ENCODE measurements around the gene IAPP. TPM values are rescaled to one million over a fixed set of nuclear protein-coding genes. Genes with fewer than 3 reads are reported as not detected.
"Not testable (repeated sequence)": the region's sequence is repeated elsewhere in the genome, so short reads cannot be mapped to it uniquely, and the experiment has no call there.

Gene IAPP
- total and polyA plus RNA-seq, 9 of the 15 experiments (the other 6 are each of a cell fraction or from before 2014, with no cell fraction given) = not detected

- Histone ChIP-seq H3K4me1 (replicated peaks in 1 of 2; ENCODE audit: control insufficient read depth in 2 of 2, insufficient read depth in 2 of 2, low read length in 2 of 2) (no peaks in the 10 kb centered on the region; a peak in 1 of 5 replicates), H4K20me1 (replicated peaks; ENCODE audit: control insufficient read depth, insufficient read depth, low read length) (no peaks in the 10 kb centered on the region), H2AFZ (ENCODE audit: low read depth, low read length) (no peak overlapping the region), H3K27ac (ENCODE audit: extremely low read depth, low read depth, low read length) (no peak overlapping the region), H3K4me2 (ENCODE audit: insufficient read depth, low read length) (no peak overlapping the region), H3K9me1 (ENCODE audit: control insufficient read depth, insufficient read depth, low read length) (no peaks in the 10 kb centered on the region), H3K4me3 (no peak overlapping the region), H3K9ac (ENCODE audit: insufficient read depth in 1 of 2, low read depth in 2 of 2, low read length in 2 of 2) (no peak overlapping the region), H3K79me2 (ENCODE audit: control insufficient read depth, insufficient read depth, low read length) (no peaks in the 10 kb centered on the region), H3K9me3 (replicated peaks; ENCODE audit: control insufficient read depth, insufficient read depth, low read depth, low read length) (no peaks in the 10 kb centered on the region), H3K36me3 (ENCODE audit: control insufficient read depth, insufficient read depth, low read length) (no peaks in the 10 kb centered on the region), H3K27me3 (ENCODE audit: control insufficient read depth in 2 of 2, insufficient read depth in 2 of 2, low read length in 2 of 2) (no peaks in the 10 kb centered on the region)
- peak; percentile 89 for TF ChIP-seq CEBPB (tag; IDR thresholded peaks at IDR 0.05)
- TF ChIP-seq SRSF9 (IDR thresholded peaks at IDR 0.05; ENCODE audit: borderline replicate concordance, low read depth, low read length) = no peak
- no peak for TF ChIP-seq HEY1 (CRISPR knock-in tag; IDR thresholded peaks at IDR 0.05; ENCODE audit: borderline replicate concordance)
- no peak for TF ChIP-seq SMARCA4 (IDR thresholded peaks at IDR 0.05)
- TF ChIP-seq DNMT1 (IDR thresholded peaks at IDR 0.05) = no peak
- no peak for TF ChIP-seq CEBPG (CRISPR knock-in tag; IDR thresholded peaks at IDR 0.05)
- TF ChIP-seq CEBPG (tag; conservative IDR thresholded peaks at IDR 0.05 in 1 of 2, IDR thresholded peaks at IDR 0.05 in 1 of 2) = peak; percentile 40 to 77; a peak in 3 of 4 replicates
- TF ChIP-seq PHF20 (IDR thresholded peaks at IDR 0.05; ENCODE audit: partially characterized antibody) = no peak
- TF ChIP-seq ZBTB7A (IDR thresholded peaks at IDR 0.05; ENCODE audit: borderline replicate concordance, control insufficient read depth, low read depth, low read length) = no peak
- no peak for TF ChIP-seq ZNF785 (CRISPR knock-in tag; IDR thresholded peaks at IDR 0.05)
- TF ChIP-seq TAF9B (IDR thresholded peaks at IDR 0.05; ENCODE audit: partially characterized antibody) = no peak
- no peak for TF ChIP-seq KDM5B (IDR thresholded peaks at IDR 0.05; ENCODE audit: insufficient replicate concordance, low read depth, low read length)
- TF ChIP-seq, protein P1, sequence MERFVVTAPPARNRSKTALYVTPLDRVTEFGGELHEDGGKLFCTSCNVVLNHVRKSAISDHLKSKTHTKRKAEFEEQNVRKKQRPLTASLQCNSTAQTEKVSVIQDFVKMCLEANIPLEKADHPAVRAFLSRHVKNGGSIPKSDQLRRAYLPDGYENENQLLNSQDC (CRISPR knock-in tag; IDR thresholded peaks at IDR 0.05) = no peak
- no peak for FAIRE-seq
- in situ Hi-C loops (cut with MboI) = no loop called here
- ChIA-PET CTCF (ENCODE audit: low intra/inter-chr PET ratio) (no interaction called here), POLR2A (no interaction called here)
- intact Hi-C loops (cut with micrococcal nuclease) = no loop called here
- no peak for ATAC-seq
- no peak for DNase-seq (ENCODE audit: extremely low read depth in 1 of 4, low spot score in 3 of 4)
- BruUV-seq (replicated peaks) = no TSS peak
- 77% methylated on average over 3 of the region's 3 CpGs for WGBS (ENCODE audit: insufficient coverage, low coverage, missing lambda C conversion rate)
Measured at GRCh38 chr12:21379218-21379617, 6.5 kb downstream of the IAPP start.

DNA sequence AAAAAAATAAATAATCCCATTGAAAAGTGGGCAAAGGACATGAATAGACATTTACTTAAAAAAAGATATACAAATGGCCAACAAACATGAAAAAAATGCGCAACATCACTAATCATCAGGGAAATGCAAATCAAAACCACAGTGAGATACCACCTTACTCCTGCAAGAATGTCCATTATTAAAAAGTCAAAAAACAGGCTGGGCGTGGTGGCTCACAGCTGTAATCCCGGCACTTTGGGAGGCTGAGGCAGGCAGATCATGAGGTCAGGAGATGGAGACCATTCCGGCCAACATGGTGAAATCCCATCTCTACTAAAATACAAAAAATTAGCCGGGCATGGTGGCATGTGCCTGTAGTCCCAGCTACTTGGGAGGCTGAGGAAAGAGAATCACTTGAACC is 8.6 kb downstream of the IAPP start:
- H3K4me1 ChIP-seq (replicated peaks in 1 of 2; ENCODE audit: control insufficient read depth in 2 of 2, insufficient read depth in 2 of 2, low read length in 2 of 2); H3K27ac ChIP-seq (ENCODE audit: extremely low read depth, low read depth, low read length); H4K20me1 ChIP-seq (replicated peaks; ENCODE audit: control insufficient read depth, insufficient read depth, low read length); H2AFZ ChIP-seq (ENCODE audit: low read depth, low read length); H3K4me3 ChIP-seq; H3K36me3 ChIP-seq (ENCODE audit: control insufficient read depth, insufficient read depth, low read length); H3K9ac ChIP-seq (ENCODE audit: insufficient read depth in 1 of 2, low read depth in 2 of 2, low read length in 2 of 2); H3K27me3 ChIP-seq (ENCODE audit: control insufficient read depth in 2 of 2, insufficient read depth in 2 of 2, low read length in 2 of 2); BruUV-seq (replicated peaks); FAIRE-seq; intact Hi-C loops (cut with micrococcal nuclease); H3K79me2 ChIP-seq (ENCODE audit: control insufficient read depth, insufficient read depth, low read length); CTCF ChIA-PET (ENCODE audit: low intra/inter-chr PET ratio); H3K4me2 ChIP-seq (ENCODE audit: insufficient read depth, low read length); in situ Hi-C loops (cut with MboI); H3K9me3 ChIP-seq (replicated peaks; ENCODE audit: control insufficient read depth, insufficient read depth, low read depth, low read length); H3K9me1 ChIP-seq (ENCODE audit: control insufficient read depth, insufficient read depth, low read length); DNase-seq (ENCODE audit: extremely low read depth in 1 of 4, low spot score in 3 of 4); ATAC-seq: not testable (repeated sequence)
- WGBS (ENCODE audit: insufficient coverage, low coverage, missing lambda C conversion rate) = 66% methylated on average over 5 of the region's 5 CpGs
- POLR2A ChIA-PET = interaction anchor here (1.3 kb wide), 1 partner anchor 14 kb away, joined by 4 read pairs; no protein-coding TSS in a partner anchor
